ENCODE results near the gene LCN6.

LCN6 gene

DNA sequence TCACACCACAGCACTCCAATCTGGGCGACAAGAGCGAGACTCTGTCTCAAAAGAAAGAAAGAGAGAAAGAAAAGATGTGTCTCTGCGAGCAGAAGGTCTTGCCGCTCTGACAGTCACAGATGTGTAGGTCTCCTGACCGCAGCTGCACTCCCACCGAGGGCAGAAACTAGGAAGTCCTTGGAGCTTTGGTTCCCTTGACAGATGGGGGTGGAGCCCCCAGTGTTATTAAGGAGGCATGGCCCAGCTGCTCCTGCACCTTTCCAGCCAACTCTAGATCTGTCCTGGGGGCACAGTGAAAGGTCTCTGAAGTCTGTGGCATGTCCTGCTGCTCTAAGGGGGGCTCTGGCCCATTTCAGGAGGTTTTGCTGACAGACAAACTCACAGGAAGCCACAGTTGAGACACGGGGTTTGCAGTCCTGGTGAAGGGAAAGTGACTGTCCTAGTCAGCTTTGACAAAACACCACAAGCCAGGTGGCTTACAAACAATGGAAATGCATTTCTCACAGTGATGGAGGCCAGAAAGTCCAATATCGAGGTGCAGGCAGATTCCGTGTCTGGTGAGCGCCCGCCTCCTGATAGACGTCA is 45.0 kb downstream of the LCN6 start:
- TF ChIP-seq, protein P1, sequence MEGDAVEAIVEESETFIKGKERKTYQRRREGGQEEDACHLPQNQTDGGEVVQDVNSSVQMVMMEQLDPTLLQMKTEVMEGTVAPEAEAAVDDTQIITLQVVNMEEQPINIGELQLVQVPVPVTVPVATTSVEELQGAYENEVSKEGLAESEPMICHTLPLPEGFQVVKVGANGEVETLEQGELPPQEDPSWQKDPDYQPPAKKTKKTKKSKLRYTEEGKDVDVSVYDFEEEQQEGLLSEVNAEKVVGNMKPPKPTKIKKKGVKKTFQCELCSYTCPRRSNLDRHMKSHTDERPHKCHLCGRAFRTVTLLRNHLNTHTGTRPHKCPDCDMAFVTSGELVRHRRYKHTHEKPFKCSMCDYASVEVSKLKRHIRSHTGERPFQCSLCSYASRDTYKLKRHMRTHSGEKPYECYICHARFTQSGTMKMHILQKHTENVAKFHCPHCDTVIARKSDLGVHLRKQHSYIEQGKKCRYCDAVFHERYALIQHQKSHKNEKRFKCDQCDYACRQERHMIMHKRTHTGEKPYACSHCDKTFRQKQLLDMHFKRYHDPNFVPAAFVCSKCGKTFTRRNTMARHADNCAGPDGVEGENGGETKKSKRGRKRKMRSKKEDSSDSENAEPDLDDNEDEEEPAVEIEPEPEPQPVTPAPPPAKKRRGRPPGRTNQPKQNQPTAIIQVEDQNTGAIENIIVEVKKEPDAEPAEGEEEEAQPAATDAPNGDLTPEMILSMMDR (IDR thresholded peaks at IDR 0.05; ENCODE audit: control insufficient read depth, extremely low read depth, insufficient read depth), result no peak
- H3K4me3 ChIP-seq (ENCODE audit: low read depth, low read length), result no peak overlapping the region
- DNase-seq (ENCODE audit: low read depth), result no peak

DNA sequence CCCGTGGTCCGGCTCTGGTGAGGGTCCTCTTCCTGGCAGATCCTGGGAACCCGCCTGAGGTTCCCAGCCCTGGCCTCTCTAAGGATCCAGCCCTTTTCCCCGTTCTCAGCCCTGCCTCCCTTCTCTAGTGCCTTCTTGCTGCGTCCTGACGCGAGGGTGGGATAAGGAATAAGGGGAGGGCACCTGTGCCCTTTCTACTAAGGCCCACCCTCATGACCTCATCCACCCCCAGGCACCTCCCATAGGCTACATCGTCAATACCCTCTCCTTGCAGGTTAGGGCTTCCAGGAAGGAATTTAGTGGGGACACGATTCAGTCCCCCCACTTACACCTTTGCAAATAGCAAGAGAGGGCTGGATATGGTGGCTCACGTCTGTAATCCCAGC is 46.7 kb downstream of the LCN6 start:
- TF ChIP-seq, protein P1 (IDR thresholded peaks at IDR 0.05; ENCODE audit: control insufficient read depth, extremely low read depth, insufficient read depth), result no peak

DNA sequence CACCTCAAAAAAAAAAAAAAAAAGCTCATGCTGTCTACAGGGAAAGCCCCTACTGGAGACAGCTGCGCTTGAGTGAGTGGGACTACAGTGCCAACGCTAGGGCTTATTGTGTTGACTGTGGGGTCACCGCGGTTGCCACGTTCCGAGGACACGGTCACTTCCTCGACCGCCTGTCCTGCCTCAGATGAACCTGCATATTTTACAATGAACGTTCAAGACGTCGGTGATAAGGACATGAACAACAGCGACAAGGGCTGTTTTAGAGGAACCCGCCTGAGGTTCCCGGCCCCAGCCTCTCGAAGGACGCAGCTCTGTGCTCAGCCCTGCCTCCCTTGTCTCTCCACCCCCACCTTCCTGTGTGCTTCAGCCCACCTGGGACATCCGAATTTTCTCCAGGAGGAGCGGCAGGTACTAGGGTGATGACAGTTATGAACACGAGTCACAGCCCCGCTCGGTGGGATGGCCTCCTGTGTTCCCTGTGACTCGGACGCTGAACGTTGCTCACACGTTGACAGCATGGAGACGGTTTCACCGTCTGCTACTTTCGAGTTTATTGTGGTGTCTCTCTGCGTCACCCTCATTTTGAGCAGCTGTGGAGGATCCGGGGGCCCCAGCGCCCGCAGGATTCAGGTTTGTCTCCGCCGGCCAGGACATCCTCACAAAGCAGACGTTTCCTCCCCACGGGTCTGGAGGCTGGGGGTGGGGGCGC is 47.2 kb downstream of the LCN6 start:
- H3K4me3 ChIP-seq (ENCODE audit: low read depth, low read length), result no peak overlapping the region
- no peak for DNase-seq (ENCODE audit: low read depth)
- TF ChIP-seq, protein P1 (IDR thresholded peaks at IDR 0.05; ENCODE audit: control insufficient read depth, extremely low read depth, insufficient read depth), result no peak

More for the DNA sequence above, 46.7 kb downstream of the LCN6 start:
- DNase-seq (ENCODE audit: low read depth), result no peak
- H3K4me3 ChIP-seq (ENCODE audit: low read depth, low read length), result no peak overlapping the region

DNA sequence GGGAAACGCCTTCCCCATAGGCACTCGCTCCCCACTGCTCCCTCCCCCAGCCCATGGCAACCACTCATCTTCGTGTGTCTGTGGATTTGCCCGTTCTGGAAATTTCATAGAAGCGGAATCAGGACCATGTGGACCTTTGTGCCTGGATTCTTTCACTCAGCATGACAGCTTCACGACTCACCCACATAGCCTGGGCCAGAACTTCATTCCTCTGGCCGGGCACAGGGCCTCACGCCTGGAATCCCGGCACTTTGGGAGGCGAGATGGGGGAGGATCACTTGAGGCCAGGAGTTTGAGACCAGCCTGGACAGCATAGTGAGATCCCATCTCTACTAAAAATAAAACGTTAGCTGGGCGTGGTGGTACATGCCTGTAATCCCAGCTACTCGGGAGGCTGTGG is 48.0 kb downstream of the LCN6 start:
- DNase-seq (ENCODE audit: low read depth), result no peak
- H3K4me3 ChIP-seq (ENCODE audit: low read depth, low read length), result no peak overlapping the region
- TF ChIP-seq, protein P1 (IDR thresholded peaks at IDR 0.05; ENCODE audit: control insufficient read depth, extremely low read depth, insufficient read depth), result no peak

DNA sequence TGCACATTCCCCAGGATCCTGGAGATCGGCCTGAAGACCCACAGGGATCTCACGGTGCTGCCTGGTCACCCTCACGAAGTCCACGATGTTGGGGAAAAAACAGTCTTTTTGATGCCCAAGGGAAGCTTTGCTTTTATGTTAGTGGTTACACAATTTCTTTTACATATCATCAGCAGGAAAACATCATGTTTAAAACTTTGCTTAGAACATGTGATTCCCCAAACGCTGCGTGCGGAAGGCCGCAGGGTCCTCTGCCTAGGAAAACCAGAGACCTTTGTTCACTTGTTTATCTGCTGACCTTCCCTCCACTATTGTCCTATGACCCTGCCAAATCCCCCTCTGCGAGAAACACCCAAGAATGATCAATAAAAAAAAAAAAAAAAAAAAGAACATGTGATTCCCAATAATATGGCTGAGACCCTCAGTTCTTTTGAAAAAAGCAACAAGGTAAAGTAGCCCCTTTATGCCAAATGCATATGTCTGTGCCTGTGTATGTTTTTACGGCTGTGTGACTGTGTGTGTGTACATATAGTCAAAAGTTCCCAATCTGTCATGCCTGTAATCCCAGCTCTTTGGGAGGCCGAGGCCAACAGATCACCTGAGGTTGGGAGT is 49.6 kb downstream of the LCN6 start:
- TF ChIP-seq, protein P1 (IDR thresholded peaks at IDR 0.05; ENCODE audit: control insufficient read depth, extremely low read depth, insufficient read depth), result no peak
- DNase-seq (ENCODE audit: low read depth), result no peak
- no peak overlapping the region for H3K4me3 ChIP-seq (ENCODE audit: low read depth, low read length)

DNA sequence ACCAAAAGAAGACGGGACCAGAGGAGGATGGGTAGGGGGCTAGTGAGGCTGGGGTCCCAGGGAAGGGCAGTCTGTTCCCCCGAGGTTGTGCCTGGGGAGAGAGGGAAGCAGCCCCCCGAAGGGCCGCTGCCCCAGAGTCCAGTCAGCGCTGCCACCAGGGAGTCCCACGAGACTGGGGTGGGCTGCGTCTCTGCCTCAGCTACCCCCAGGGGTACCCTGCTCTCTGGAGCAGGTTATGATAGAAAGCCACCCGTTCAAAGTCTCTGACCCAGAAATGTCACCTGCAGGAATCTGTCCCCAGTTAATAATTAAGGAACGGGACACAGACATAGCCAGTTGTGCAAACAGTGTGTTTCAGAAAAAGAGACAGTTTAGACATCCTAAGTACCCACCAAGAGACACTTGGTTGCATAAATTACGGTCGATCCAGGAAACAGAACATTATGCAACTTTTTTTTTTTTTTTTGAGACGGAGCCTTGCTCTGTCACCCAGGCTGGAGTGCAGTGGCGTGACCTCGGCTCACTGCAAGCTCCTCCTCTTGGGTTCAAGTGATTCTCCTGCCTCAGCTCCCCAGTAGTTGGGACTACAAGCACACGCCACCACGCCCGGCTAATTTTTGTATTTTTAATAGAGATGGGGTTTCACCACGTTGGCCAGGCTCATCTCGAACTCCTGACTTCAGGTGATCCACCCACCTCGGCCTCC is 50.4 kb downstream of the LCN6 start:
- DNase-seq (ENCODE audit: low read depth), result no peak
- TF ChIP-seq, protein P1 (IDR thresholded peaks at IDR 0.05; ENCODE audit: control insufficient read depth, extremely low read depth, insufficient read depth), result no peak
- no peak overlapping the region for H3K4me3 ChIP-seq (ENCODE audit: low read depth, low read length)
